Hematopoietic multipotent progenitor cell treated with erythropoietin and hydrocortisone succinate and interleukin-3 and kit ligand, for 17 days (in vitro differentiated cells): ENCODE measurements around the gene KHDC1L.
"Not testable (repeated sequence)": the region's sequence is repeated elsewhere in the genome, so short reads cannot be mapped to it uniquely, and the experiment has no call there.

Source experiments
- DNase-seq: peaks from one replicate; pipeline ENCODE4 v3.0.0-alpha.2; 2015; ENCODE audit warnings: low spot score

KHDC1L gene

GRCh38 chr6:73225396-73225795 is at the start of gene KHDC1L:
Gene KHDC1L, minus strand, starts transcription at chr6:73225496. Its CDS starts 88 bp downstream, at chr6:73225408.
- no peak for DNase-seq

GRCh38 chr6:73269296-73269695 is 44.0 kb upstream of the KHDC1L start:
- not testable (repeated sequence) for DNase-seq

GRCh38 chr6:73268896-73269295 is 43.6 kb upstream of the KHDC1L start:
- DNase-seq, result not testable (repeated sequence)

GRCh38 chr6:73264446-73264845 is 39.1 kb upstream of the KHDC1L start:
- no peak for DNase-seq

- DNase-seq, result no peak
These were observed 38.2 kb upstream of the KHDC1L start for GRCh38 chr6:73263570-73263909.

GRCh38 chr6:73262671-73263569 is 37.6 kb upstream of the KHDC1L start, which contains the start of gene KHDC1:
Gene KHDC1, minus strand, starts transcription at chr6:73263196. Its CDS starts 20,679 bp downstream, at chr6:73242517.
- no peak for DNase-seq

GRCh38 chr6:73258721-73259120 is 33.4 kb upstream of the KHDC1L start:
- no peak for DNase-seq

GRCh38 chr6:73254323-73254722 is 29.0 kb upstream of the KHDC1L start:
- DNase-seq, result not testable (repeated sequence)

GRCh38 chr6:73252703-73253102 is 27.4 kb upstream of the KHDC1L start:
- DNase-seq, result no peak

GRCh38 chr6:73250016-73250415 is 24.7 kb upstream of the KHDC1L start:
- no peak for DNase-seq

GRCh38 chr6:73248192-73248903 is 23.1 kb upstream of the KHDC1L start:
- DNase-seq, result no peak

GRCh38 chr6:73242001-73242400 is 16.7 kb upstream of the KHDC1L start:
- DNase-seq, result no peak

GRCh38 chr6:73240730-73241129 is 15.4 kb upstream of the KHDC1L start:
- no peak for DNase-seq

- DNase-seq, result no peak
These were observed 11.0 kb upstream of the KHDC1L start for GRCh38 chr6:73236144-73236750.

- DNase-seq, result no peak
These were observed 9.4 kb upstream of the KHDC1L start for GRCh38 chr6:73234733-73235132.

- DNase-seq, result not testable (repeated sequence)
These were observed 8.7 kb upstream of the KHDC1L start for GRCh38 chr6:73233971-73234370.

- no peak for DNase-seq
These were observed 7.8 kb upstream of the KHDC1L start for GRCh38 chr6:73233048-73233447.

- no peak for DNase-seq
These were observed 6.7 kb upstream of the KHDC1L start for GRCh38 chr6:73231986-73232391.

- no peak for DNase-seq
These were observed 2.4 kb upstream of the KHDC1L start for GRCh38 chr6:73227606-73228255.

- DNase-seq, result no peak
These were observed 8.4 kb downstream of the KHDC1L start for GRCh38 chr6:73216859-73217258.

GRCh38 chr6:73209117-73209516 is 16.2 kb downstream of the KHDC1L start:
- DNase-seq, result no peak

- no peak for DNase-seq
These were observed 18.0 kb downstream of the KHDC1L start for GRCh38 chr6:73207221-73207837.
